GDM1 (cell line): ENCODE results near the gene POMT2.

Experiments used
- DNase-seq: peaks from one replicate; lab custom pipeline; 2025; lab: John Stamatoyannopoulos, UW

POMT2 gene

DNA sequence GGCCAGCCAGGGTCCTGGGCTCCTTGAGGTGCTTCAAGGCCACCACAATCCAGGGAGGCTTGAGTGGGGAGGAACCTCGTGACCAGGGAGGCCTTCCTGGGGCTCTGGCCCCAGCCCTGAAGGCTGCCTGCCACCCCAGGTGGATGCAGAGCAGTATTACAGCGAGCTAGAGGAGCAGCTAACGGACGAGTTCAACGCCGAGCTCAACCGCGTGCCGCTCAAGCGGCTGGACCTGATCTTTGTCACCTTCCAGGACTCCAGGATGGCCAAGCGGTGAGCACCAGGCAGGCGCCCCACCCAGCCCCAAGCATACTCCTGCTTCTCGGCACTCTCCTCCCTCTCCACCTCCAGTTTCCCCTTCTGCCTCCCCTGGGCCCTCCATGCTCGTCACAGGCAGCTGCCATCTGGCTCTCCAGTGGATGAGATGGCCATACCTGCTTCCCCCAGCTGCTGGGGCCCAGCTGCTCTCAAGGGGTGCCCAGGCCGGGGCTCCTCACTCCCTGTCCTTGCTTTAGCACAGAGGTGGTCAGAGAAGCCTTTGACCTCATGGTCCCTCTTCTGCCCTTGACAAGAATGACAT lies 80.3 kb downstream of the POMT2 start:
- no peak for DNase-seq

DNA sequence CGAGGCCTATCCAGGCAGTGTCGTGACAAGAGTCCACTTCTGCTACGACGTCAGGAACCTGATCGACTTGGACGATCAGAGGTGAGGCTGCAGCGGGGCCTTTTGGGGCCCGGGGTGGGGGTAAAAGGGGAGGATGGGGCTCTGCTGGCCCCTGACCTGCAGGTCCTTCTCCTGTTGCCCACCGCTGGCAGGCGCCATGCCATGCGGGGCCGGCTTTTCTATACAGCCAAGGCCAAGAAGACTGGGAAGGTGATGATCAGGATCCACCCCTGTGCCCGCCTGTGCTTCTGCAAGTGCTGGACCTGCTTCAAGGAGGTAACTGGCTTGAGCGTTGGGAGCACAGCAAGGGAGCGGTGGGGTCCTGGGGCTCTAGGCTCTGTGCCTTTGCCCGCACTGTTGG lies 81.3 kb downstream of the POMT2 start:
- no peak for DNase-seq

DNA sequence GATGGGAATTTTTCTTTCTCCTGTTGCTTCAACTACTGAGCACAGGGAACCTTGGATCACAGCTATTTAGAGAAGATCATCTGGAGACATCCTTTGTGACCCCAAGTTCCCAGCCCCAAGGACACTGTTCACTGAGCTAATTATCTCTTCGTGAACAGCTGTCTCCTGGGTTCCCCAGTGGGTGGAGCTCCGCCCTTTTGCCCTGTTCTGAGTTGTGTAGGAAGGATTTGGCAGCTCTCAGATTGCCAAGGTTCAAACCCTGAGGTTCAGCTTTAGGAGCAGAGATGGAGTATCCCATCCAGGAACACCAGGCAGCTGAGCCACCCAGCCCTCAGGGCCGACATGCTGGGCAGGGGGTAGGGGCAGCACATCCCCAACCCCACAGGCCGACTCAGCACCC lies 81.7 kb downstream of the POMT2 start:
- no peak for DNase-seq

DNA sequence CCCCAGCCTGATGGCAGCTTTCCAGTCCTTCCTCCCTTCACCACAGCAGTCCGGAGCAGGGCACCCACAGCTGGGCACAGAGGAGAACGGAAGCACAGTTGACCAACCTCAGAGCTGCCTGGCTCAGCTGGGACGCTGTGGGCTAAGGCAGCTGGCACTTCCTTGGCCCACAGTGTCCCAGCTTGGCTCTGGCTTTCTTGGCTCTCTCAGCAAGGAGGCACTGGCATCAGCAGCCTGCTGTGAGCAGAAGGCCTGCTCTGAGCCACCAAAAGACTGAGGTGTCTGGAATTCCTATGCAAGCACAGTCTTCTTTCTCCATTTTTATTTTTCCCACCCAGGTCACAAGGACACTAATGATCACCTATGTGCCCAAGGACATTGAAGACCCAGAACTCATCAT lies 82.3 kb downstream of the POMT2 start:
- no peak for DNase-seq

DNA sequence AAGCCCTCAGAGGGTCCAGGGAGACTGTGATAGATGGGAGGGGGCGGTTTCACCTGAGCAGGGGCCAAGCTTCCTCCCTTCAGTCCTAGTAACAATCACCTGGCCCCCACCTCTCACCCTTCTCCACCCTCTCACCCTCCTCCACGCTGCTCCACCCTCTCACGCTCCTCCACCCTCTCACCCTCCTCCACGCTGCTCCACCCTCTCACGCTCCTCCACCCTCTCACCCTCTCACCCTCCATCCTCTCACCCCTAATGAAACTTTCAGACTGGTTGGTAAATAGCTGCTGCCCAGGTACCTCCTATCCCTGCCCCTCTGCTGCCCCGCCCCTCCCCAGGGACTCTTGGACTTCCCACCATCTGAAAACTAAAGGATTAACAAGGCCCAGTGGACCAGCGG lies 83.9 kb downstream of the POMT2 start:
- DNase-seq, result no peak

DNA sequence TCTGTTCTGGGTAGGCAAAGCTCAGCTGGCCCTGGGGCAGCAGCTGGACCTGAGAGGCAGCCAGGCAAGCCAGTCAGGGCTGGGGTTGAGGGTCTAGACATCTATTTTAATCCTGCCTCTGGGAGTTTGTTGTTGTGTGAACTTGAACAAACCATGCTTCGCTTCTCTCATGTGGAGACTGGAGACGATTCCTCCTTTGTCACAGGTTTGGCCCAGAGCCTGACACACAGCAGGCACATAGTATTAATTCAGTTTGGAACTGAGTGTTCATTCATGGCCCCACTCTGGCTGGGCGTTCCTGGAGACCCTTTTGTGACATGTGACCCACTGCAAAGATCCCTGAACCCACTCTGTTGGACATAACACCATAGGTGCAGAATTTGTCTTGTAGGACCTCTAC lies 89.0 kb downstream of the POMT2 start:
- DNase-seq, result no peak

DNA sequence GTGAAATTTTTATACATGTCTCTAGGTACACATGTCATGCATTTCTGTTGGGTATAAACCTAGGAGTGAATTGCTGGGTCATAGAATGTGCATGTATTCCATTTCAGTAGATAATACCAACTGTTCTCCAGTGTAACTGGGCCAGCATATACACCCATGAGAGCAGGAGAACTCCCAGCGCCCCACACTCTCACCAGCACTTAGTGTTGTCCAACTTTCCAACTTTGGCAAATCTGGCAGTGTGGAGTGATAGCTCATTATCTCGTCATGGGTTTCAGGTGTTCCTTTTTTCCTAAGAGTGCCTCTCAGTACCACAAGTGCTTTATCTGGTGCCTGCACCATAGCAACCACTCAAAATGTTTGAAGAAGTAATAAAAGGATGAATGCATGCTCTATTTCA lies 89.8 kb downstream of the POMT2 start:
- DNase-seq, result no peak

DNA sequence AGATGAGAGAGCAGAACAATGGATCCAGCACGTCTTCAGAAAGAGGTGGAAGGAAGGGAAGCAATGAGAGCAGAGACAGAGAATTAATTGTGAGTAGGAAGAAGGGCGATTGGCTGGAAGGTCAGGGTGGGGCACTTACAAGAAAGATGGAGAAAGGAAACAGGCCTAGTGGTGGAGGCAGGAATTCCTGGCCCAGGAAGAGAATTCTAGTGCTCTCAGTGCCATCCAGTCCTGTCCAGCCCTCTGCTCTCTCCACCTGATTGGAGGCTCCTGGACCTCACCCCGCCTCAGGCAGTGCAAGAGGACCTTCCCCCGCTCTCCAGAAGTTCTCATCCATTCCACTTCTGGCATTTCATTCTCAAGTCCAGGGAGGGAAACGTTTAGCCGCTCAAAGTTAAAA lies 92.6 kb downstream of the POMT2 start:
- DNase-seq, result no peak

DNA sequence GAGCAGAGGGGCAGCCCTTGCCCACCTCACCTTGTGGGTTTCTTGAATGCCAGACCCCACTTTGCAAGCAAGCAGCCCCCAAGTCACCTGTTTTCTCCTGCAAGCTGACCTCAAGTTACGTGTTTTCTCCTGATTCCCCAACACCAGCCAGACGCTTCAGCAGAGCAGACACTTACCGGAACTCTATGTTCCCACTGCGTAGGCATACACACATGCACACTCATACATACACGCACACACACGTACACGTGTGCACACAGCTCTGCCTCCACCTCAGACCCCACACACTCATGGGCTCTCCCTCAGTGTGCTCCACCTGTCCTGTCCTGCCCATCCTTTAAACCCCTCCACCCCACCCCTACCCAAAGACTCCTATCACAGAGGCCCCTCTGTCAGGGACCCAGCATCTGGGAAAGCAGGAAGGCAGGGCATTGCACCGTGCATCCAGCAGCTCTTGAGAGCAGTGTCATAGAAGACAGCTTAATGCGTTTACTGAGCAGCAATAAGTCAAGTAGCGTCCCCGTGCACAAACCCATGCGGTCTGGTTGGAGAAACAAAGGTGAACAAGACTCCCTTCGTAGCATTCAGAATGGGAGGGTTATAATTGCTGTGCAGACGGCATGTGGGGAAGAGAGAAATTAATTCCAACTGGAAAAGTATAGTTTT lies 94.7 kb downstream of the POMT2 start:
- no peak for DNase-seq

DNA sequence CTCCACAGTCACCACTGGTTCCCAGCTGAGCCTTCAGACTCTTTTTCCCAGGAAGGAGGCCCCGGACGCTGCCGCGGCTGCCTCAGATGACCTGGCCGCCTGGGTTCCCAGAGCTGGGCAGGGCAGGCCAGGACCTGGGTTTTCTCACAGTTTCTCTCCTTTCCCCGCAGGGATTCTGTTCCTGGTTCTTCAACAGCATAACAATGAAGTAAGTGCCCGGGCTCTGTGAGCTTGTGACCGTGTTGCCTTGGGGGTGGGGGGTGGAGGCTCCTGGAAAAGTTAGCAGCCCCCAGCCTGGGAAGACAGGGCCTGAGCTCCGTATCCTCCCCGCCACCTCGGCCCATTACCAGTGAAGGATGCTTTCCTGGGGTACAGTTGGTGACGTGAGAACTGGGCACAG lies 95.4 kb downstream of the POMT2 start:
- DNase-seq, result no peak
